Measurements from ENCODE around the gene ACKR1.

The ACKR1 gene, protein sequence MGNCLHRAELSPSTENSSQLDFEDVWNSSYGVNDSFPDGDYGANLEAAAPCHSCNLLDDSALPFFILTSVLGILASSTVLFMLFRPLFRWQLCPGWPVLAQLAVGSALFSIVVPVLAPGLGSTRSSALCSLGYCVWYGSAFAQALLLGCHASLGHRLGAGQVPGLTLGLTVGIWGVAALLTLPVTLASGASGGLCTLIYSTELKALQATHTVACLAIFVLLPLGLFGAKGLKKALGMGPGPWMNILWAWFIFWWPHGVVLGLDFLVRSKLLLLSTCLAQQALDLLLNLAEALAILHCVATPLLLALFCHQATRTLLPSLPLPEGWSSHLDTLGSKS
- 0 reads per million in 2 donors for total RNA-seq

DNA sequence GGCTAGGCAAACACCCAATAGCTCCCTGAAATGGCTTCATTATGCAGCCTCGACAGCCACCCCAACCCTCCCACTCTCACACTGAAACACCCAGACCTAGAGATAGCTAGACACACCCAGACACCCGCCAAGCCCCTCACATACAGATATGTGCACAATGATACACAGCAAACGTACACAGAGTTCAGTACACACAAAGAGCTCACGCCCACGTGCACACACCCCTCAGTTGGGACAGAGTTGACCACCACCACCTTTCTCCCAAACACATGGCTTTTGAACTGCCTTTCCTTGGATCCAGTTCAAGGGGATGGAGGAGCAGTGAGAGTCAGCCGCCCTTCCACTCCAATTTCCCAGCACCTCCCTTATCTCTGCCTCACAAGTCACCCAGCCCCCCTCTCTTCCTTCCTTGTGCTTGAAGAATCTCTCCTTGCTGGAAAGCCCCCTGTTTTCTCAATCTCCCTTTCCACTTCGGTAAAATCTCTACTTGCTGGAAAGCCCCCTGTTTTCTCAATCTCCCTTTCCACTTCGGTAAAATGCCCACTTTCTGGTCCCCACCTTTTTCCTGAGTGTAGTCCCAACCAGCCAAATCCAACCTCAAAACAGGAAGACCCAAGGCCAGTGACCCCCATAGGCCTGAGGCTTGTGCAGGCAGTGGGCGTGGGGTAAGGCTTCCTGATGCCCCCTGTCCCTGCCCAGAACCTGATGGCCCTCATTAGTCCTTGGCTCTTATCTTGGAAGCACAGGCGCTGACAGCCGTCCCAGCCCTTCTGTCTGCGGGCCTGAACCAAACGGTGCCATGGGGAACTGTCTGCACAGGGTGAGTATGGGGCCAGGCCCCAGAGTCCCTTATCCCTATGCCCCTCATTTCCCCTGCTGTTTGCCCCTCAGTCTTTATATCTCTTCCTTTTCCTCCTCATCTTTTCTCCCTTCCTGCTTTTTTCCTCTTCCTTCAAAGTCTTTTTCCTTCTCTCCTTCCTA is at the start of gene ACKR1:
TSS of gene ACKR1 (plus strand) at position 715 of the 981 bp plus-strand sequence. CDS start at position 800, 85 bp downstream.
- DNase-seq: no peak

DNA sequence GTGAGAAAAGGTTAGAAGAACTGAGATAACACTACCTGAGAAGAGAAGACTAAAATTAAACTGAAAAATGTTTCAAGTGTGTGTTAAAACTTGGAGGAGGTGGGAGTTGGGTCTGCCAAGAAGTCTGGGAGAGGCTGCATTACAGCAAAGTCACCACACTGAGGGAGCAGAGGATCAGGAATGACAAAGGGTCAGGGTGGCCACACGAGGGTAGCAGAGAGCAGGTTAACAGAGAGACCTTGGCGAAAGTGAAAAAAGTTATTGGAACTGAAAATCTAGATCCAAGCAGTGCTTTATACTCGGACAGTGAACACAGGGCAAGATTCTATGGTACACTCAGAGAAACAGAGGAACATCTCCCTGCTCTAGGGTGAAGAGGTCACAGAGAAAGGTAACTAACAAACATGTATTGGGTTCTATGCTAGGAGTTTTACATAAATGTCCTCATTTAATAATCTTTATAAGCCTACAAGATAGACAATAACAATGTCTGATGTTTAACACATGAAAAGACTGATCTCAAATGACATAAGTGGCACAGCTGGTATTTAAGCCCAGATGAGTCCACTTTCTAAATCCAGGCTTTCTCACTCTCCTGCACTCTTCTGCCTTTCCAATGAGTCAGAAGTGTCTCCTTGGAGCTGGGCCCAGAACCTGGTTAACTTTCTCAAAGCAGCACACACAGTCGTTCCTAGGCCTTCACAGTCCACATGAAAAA is 43.5 kb upstream of the ACKR1 start:
- DNase-seq: peak; percentile 44

DNA sequence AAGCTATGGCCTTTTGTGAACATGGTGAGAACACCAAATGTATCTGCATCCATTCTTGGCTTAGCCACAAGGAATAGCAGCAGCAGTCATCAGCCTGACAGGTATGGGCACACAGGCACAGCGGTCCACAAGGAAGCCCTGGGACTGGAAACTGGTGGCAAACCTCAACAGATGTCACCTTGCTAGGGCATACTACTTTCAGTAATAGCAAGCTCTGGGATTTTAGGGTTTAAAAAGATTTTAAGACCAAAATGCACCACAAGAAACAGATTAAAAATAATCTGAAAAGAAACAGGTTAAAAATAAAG is 43.0 kb upstream of the ACKR1 start:
- no peak for DNase-seq

DNA sequence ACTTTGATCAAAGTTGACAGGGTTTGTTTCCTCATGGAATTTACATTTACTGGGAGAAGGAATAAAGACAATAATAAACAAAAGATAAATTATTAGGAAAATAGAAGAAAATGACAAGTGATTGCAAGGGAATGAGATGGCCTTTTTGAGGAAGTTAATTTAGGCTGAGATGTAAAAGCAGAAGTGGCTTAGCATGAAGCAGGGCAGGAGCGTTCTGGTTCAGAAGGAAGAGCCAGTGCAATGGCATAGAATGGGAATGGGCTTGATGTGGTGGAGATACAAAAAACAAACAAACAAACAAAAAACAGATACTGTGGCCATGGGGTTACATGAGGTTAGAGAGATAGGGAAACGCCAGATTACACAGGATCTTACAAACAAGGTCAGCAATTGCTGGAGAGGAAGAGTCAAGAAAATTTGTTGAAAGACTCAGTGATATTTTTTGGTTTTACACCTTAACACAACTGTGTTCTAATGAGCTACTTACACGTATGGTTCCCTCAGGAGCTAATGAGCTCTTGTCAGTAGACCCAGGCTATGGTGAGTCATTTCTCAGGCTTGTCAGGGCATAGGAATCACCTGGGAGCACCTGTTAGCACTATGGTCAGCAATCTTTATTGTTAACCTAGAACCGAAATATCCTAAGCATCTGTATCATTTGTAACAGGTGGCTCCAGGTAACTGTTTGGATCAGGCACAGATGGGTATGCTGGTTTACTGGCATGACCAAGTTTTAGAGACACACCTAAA is 42.0 kb upstream of the ACKR1 start:
- no peak for DNase-seq

DNA sequence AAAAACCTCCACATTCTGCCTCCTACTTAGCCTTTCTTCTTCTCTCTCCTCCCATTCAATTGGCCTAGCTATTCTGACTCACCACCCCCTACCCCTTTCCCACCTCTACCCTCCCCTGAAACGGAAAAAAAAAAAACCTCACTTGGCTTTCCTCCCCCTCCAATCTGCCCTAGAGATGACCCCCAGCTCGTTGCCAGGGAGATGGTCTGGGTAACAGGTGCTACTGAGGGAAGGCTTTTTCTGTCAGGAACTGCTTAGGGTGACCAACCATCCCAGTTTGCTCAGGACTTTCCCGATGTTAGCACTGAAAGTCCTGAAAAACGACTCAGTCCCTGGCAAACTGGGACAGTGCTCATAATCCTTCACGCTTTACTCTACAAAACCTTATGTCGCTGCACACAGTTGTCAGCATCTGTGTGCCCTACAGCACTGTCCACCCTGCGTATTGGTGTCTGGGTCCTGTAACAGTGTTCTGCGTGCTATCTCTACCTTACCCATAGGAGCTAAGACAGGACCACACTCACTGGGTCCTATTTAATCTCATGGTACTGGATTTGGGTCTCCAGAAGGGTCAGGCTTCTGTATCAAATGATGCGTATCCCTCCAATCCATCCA is 41.0 kb upstream of the ACKR1 start:
- DNase-seq: no peak

DNA sequence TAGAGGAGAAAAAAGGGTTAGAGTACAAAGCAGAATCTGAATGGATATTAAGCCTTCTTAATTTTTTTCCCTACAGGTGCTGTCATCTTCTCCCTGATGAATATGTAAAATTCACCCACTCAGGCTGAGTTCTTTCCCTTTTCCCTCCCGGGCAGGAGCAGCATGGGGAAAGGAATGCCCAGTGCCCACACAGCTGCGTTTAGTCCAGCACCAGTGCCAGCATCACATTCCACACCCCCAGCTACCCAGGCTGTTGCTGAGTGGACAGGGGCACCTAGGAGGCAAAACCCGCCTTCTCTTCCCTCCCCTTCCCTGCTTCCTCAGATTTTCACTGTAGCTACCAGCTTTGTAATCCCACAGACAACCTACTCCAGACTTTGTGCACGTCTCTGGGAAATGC is 36.6 kb upstream of the ACKR1 start:
- DNase-seq: no peak

DNA sequence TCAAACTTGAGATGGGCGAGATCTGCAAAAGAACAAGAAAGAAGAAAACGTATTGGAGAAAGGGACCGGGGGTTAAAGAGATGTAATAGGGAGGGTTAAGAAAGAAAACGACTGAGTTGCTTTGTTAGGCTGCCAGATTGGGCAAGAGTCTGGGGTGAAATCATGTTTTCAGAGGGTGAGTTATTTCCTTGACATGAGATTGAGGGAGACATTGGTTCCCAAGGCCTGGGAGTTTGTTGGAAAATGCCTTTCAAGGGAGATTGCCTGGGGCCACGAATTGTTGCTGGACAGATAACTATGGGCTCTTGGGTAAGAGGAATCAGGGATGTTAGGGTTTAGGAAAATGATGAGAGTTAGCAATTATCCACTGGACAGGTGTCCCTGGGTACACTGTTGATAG is 34.0 kb upstream of the ACKR1 start:
- DNase-seq: no peak

DNA sequence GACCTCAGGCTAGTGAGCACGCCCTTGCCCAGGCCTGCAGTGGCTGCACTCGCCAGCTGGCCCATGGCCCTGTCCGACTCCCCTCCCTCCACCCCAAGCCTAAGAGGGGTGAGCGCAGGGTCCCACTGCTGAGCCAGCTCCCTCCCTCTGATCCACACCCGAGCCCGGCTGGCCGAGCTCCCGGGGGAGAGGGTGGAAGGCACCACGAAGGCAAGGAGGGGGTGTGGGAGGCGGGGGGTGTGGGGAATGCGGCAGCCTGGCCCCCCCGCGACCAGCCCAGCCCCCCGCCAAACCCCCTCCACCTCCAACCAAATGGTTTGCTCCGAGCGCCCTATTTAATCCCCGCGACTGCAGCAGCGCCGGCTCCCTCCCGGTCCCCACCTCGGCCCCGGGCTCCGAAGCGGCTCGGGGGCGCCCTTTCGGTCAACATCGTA is 33.4 kb upstream of the ACKR1 start, which contains the start of gene CADM3:
TSS of gene CADM3 (plus strand) at position 362 of the 434 bp plus-strand sequence. CDS start 151 bp downstream, outside the sequence.
- DNase-seq: no peak

DNA sequence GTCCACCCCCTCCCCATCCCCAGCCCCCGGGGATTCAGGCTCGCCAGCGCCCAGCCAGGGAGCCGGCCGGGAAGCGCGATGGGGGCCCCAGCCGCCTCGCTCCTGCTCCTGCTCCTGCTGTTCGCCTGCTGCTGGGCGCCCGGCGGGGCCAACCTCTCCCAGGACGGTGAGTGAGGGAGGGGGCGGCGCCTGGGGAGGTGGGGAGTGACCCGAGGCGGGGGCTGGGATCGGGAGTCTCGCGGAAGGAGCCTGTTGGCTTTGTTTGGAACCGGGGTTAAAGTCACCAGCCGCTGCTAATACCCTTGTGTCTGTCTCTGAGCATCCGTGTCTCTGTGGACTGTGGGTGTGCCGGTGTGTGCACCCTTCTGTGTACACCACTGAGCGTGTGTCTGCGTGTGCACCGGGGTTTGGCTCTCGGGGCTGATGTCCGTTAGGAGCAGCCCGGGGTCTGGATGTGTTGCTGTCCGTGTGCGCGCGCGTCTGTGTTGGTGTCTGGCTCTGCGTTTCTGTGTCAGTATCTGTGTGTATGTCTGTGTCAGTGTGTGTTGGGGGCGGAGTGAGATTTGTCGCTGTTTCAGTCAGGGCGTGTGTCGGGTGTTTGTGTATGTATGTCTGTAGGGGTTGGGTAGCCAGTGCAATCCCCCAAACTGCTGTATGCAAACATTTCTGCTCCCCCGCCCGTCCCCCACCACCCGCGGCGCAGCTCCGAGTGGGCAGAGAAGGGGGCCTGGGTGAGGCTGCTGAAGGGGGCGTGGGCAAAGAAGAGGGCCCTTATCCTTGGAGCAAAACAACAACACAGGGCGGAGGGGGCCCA is 32.8 kb upstream of the ACKR1 start:
- no peak for DNase-seq

DNA sequence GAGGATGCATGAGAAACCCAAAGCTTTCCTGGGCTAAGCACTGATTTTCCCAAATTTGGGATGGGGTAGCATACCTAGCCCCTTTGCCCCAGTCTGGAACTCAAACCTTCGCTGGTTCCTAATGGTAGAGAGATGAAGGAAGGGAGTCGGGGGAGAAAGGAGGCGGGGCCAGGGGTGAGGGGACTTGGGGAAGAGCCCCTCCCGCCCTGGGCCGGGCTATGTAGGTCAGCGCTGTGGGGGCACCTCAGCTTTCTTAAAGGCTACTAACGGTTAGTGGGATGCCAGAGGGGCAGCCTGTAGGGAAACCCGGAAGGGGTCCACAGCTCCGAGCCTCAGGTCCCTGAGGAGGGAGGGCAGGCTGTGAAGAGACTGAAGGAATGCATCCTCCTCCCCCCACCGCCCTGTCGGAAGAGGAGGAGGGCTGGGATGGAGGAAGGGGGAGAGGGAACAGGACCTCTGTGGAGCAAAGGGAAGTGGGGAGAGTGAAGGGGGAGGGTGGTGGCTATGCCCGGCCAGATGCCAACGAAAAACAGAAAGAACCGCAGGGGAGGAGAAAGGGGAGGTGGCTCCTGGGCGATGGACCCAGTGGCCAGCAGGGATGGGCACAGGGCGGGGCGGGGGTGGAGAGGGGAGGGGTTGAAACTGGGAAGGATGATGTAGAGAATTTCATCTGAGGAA is 31.9 kb upstream of the ACKR1 start:
- DNase-seq: no peak

DNA sequence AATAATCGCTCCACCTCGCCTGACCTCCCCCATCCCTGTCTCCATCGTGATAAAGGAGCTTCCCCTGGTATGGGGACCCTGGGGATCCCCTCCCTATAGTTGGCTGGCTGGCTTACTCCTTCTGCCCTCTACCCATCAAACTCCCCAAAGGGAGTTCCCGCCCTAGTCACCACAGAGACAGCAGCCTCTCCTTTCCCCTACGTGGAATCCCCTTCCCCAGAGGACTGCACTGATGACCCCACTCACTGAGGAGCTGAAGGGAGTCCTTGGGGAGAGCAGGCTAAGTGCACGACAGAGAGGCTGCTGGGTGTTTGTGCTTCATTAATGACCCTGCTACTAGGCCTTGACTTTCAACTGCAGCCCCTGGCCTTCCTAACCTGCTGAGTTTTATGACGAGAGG is 31.4 kb upstream of the ACKR1 start:
- DNase-seq: no peak

DNA sequence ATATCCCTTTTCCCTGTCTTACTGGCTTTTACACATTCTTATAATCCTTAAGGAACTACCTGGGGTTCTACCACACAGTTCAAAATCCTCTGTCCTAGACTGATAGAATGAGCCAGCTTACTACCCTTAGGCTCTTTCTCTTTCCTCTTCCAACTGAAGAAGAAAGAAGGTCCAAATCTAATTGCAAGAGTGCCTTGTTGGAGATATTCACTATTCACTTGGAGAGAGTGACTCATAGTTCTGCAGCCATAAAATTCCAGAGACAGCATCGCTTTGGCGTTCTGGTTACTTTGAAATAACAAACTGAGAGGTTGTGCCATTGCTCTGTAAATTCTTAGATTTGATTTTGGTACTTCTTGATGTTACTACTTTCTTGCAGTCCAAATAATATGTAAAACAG is 29.1 kb upstream of the ACKR1 start:
- no peak for DNase-seq

DNA sequence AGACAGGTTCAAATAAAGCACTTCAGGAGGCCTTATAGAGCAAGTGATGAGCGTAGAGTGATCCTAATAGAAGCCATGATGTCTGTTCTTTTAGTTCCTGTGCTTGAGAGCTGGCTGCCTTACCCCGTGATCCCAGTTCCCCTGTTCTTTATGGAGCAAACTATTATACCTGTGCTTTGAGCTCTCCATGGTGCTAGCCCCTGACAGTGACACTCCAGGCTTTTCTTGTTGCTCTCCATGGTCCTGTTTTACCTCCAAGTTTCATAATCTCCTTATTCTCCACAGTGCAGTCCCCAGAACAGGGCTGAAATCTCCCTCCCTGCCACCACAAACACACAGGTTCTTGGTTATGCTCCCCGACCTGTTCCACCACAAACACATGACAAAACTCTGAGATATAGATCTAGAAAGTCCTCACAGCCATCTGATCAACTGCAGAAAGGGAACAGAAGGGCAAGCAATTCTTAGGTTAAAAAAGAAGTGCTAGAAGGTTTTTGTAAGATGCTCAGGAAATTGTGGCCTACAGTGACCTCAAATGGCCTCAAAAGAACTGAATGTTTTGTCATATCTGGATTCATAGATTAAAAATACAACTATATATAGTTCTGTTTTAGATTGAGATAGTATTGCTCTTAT is 27.3 kb upstream of the ACKR1 start:
- DNase-seq: no peak

DNA sequence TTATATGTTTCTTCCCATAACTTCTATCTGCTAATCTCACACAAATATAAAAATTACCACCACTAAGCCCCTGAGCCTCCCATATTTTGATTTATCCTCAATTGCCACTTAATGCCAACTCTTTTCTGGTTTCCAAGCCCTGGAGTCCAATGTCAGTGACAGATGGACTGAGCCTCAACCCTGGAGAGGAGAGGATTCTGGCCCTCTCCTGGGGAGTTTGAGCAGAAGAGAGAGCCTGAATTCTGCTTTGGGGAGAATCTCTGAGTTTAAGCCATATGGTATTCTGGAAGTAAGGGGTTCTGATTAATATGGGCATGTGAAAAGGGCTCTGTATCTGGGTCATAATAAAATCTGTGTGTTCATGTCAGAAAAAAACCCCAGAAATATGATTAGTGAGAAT is 24.8 kb upstream of the ACKR1 start:
- no peak for DNase-seq

DNA sequence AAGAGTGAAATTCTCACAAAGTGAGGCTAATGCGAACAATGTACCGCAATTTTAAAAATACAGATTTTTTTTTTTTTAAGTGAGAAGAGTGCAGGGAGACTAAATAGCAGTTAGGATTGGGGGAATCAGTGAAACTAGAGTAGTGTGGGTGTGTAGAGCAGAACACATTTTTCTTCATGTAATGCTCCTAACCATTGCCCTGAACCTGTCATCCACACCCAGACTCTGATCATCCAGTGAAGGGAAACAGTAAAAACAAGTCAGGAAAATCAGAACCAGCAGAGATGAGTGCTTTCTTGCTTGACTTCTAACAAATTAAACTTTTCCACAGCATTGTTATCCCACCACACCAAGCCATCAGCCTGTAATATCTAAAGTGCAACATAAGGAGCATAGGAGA is 24.2 kb upstream of the ACKR1 start:
- DNase-seq: no peak

DNA sequence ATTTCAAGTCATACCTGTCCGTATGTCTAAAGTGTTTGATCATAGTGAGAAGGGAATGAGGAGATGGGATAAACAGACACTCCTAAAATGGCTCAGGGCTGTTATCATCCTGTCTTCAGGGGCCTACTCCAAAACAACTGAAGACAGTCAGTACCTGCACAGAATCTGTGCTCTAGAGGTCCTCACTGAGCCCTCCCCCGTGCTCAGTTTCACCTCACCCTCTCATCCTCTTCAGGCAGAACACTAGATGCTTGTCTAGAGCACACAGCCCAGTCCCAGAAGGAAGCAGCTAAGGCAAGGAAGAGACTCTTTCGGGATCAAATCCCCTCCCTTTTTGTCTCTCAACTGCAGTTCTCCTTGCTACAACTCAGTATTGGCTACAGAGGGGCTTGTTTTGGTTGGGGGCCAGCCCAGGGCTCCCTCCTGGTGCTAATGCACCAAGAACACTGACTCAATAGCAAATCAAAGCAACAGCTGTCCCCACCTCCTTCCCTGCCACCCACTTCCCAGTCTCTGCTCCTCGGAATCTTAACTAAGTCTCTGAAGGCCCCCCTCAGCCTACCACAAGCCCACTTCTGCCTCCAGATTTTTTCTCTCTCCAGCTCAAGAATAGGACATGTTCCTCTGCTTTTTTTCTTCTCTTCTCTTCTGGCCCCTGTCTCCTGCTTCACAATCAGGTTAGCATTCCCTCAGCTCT is 23.2 kb upstream of the ACKR1 start:
- DNase-seq: no peak

DNA sequence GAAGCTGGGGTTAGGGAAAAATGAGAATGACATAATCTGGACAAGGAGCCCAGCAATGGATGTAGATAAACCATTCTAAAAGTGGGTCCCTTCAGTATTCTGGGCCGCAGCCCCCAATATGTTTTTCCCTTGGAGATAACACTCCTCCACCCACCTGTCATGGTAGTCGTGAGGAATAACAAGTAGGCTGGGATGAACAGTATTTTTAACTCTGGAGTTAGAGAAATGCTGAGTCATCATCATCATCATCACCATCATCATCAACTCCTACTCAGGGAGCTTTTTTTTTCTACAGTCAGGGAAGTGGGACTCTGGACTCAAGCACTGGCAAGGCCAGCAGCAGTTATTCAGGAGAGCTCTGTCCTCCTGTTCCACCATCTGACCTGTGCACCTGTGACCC is 20.5 kb upstream of the ACKR1 start:
- no peak for DNase-seq

DNA sequence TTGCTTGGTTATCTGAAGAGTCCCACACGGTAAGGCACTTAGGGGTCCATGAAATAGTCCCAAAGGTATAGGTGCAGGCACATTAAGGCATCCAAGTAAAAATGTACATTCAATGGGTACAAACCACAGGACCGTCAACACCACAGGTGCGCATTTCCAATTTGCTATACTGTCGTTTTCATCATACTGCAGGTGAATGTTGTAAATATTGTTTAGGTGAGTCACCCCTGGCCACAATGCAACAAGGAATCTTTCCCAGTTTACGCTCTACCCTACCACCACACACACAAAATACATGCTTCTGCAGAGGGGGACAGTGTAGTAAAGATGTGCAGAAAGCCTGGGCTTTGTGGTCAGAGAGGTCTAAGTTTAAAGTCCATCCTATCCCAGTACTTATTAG is 19.6 kb upstream of the ACKR1 start:
- no peak for DNase-seq

DNA sequence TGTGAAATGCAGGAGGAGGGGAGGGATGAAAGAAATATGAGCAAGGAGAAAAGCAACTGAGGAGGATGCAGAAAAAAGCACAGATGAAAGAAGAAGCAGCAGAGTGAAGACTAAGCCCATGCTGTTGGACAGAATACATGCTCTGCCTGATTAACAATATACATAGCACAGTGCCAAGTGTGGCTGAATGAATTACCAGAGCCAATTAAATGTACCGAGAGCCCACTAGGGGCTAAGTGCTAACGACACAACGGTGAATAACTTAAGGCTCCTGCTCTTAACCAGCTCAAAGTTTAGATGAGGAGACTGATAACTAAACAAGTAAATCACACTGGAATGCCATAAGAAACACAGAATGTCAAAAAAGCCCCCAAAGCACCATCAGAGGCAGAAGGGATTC is 17.6 kb upstream of the ACKR1 start:
- DNase-seq: no peak

Data from T-helper 9 cell (primary cell).